ENCODE data around the gene PROSER3.

- TF ChIP-seq CTCF (IDR thresholded peaks at IDR 0.05), result no peak
- TF ChIP-seq POLR2A (IDR thresholded peaks at IDR 0.05), result no peak
Observed at GRCh38 chr19:35816846-35817245, 58.9 kb downstream of the PROSER3 start.

All from adrenal gland (tissue), 5 donors.